Activated CD8-positive, alpha-beta memory T cell treated with anti-CD3 and anti-CD28 coated beads for 36 hours (primary cell): ENCODE measurements around the gene GNB1L. TPM values are rescaled to one million over a fixed set of nuclear protein-coding genes. Genes with fewer than 3 reads are reported as not detected.

Experiments used
- CTCF ChIA-PET: fragments of 350-600 bp; sonication (Branson Sonifier 250); formaldehyde crosslinking; loops from one replicate; lab custom pipeline; 2021; ENCODE audit warnings: antibody characterized with exemption; lab: Charles Lee
- POLR2A ChIA-PET: fragments of 350-600 bp; sonication (Branson Sonifier 250); formaldehyde crosslinking; loops from one replicate; lab custom pipeline; 2021; ENCODE audit warnings: antibody characterized with exemption; lab: Charles Lee
- total RNA-seq, 2 experiments: library from RNA; stranded (reverse); gene quantifications; one replicate each; pipeline ENCODE4 v1.2.3, GENCODE V29; 2021

GNB1L gene
- total RNA-seq, 2 experiments from 2014 or later: 17.1 to 17.3 TPM

DNA sequence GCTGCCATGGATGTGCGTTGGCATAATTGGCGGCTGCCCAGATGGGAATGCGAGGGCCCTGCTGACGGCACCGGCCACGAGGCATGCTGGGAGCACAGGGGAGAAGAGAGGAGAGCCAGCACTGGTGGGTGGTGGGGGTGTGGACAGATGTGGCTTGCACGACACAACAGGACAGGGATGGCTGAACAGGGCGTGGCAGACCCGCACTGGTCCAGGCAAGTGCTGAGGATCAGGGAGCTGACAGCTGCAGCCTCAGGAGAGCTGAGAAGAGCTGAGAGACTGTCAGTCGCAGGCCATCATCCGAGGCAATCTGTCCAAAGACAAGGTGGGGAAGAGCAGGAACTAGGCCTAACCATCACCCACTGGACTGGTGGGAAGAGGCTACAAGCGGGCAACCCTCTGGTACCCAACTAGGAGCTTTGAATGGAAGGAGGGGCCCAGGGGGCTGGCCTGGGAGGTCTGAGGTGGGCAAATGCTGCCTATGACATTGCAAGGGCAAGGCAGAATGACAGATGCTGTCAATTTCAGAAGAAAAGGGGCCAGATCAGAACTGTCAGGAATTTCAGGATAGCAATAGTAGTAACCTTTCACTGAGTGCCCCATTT, 2.4 kb downstream of the GNB1L start:
- ChIA-PET POLR2A (no interaction called here), CTCF (interaction anchor here (1.8 kb wide), 1 partner anchor 20 kb away, joined by 6 read pairs; no protein-coding TSS in a partner anchor)

GRCh38 chr22:19851291-19852176, 3.1 kb downstream of the GNB1L start:
- POLR2A ChIA-PET: no interaction called here
- CTCF ChIA-PET: interaction anchor here (1.7 to 1.8 kb wide), 2 partner anchors 19 to 121 kb away, joined by 6 read pairs; no protein-coding TSS in a partner anchor

DNA sequence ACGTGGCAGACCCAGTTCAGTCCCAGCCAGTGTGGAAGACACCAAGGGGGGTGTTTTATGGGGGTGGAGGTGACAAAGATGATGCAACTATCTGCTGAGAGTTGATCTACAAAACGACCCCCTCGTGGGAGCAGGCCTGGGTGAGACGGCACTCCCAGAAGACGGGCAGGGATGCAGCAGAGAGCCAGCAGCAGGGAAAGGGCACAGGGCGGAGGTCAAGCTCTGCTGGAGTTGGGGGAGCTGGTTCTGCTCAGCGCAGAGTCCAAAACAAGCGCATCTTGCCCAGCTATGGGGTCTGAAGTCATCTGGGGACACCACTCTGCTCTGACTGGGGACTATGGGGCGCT, 3.9 kb downstream of the GNB1L start:
- ChIA-PET CTCF (interaction anchor here (1.7 kb wide), 1 partner anchor 120 kb away, joined by 6 read pairs; no protein-coding TSS in a partner anchor), POLR2A (no interaction called here)

- CTCF ChIA-PET: interaction anchor here (1.6 to 1.7 kb wide), 2 partner anchors 60 to 119 kb away, joined by 4 to 6 read pairs; no protein-coding TSS in a partner anchor
Measured at GRCh38 chr22:19849835-19850762, 4.6 kb downstream of the GNB1L start.

GRCh38 chr22:19848298-19849224, 6.1 kb downstream of the GNB1L start:
- CTCF ChIA-PET: interaction anchor here (0.7 to 1.6 kb wide), 3 partner anchors 16 to 93 kb away, joined by 3 to 4 read pairs (median 4); no protein-coding TSS in a partner anchor
- POLR2A ChIA-PET: interaction anchor here (0.9 to 1.1 kb wide), 2 partner anchors 43 to 118 kb away, joined by 3 read pairs; no protein-coding TSS in a partner anchor

More at GRCh38 chr22:19849835-19850762, 4.6 kb downstream of the GNB1L start:
- POLR2A ChIA-PET: interaction anchor here (0.9 to 1.1 kb wide), 2 partner anchors 42 to 120 kb away, joined by 3 read pairs; no protein-coding TSS in a partner anchor

GRCh38 chr22:19847345-19847632, 7.4 kb downstream of the GNB1L start:
- ChIA-PET POLR2A (no interaction called here), CTCF (no interaction called here)

GRCh38 chr22:19846620-19847344, 7.9 kb downstream of the GNB1L start:
- POLR2A ChIA-PET: no interaction called here
- CTCF ChIA-PET: no interaction called here

DNA sequence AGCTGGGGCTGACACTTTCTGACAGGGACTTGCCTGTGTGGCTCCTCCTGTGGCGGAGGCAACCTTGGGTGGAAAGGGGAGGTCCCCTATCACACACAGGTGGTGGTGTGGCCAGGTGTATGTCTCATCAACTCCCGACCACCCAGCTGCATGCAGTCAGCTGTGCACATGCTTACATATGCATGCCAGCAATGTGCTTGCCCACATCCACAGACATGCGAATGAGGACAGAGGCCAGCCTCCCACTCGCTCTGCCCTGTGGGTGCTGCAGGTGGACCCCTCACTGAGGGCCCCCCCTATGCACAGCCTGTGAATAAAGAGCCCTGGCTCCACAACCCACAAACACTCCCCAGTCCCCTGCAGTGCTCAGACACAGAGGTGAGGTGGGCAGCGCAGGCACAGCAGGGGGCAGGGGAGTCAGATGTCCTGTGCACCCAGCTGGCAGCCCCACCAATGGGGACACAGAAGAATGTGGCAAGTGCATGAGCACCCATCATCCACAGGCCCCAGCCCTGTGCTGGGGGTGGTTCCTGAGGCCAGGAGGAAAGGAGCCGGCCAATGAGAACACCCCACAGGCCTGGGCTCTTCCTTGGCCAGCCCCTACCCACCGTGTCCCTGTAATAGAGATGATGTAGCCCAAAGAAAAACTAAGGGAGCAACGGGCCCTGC, 9.5 kb downstream of the GNB1L start:
- CTCF ChIA-PET: no interaction called here
- POLR2A ChIA-PET: no interaction called here

- ChIA-PET POLR2A (no interaction called here), CTCF (no interaction called here)
Measured at GRCh38 chr22:19844377-19845053, 10.2 kb downstream of the GNB1L start.

DNA sequence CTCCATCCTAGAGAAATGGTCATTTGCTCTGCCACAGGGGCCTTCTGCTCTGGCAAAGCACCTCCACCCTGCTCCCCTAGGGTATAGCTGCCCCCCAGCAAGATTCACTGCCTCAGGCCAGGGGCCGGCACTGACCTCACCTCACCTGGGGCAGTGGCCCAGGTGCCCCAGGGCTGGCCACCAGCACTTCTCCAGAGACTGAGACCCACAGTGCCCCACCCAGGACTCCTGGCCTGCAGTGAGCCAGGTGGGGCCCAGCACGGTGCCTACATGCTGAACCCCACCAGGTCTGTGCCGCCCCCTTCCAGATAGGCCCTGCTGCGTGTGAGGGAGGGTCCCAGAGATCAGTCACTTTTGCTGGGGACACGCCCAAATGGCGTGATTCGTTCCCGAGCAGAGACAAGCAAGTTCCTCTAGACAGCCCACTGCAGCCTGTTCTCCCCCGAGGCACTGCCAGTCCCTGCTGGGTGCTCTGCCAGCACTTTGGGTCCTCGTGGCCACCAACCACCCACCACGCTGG, 10.8 kb downstream of the GNB1L start:
- CTCF ChIA-PET: no interaction called here
- POLR2A ChIA-PET: no interaction called here

DNA sequence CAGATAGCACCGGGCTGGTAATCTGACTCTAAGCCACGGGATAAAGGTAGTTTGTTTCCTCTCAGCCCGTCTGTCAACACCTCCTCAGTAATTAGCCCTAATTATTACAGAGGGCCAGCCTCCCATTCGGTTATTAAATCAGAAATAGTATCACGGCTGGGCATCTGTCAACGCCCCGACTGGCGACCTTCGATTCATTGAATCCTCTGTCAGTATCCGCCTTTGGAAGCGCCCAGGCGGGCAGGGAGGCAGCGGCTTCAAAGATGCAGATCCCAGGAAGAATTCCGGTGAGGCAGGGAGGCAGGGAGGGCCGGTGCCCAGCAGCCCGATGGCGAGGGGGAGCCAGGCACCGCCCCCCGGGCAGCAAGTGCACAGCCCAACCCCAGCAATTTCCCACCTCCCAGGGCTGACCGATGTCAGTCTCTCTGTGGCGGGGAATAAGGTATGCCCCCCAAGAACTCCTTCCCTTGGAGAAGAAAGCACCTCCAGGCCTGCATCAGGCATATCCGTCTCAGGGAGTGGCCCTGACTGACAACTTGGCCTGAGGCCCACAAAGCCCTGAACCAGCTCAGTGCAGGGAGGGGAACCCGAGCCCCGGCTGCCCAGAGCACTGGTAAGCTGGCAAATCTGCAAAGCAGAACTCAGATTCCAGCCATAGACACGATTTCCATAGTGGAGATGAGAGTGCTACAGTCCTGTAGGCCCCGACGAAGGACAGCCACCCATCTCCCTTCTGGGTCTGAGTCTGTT, 11.4 kb downstream of the GNB1L start:
- ChIA-PET CTCF (no interaction called here), POLR2A (no interaction called here)

DNA sequence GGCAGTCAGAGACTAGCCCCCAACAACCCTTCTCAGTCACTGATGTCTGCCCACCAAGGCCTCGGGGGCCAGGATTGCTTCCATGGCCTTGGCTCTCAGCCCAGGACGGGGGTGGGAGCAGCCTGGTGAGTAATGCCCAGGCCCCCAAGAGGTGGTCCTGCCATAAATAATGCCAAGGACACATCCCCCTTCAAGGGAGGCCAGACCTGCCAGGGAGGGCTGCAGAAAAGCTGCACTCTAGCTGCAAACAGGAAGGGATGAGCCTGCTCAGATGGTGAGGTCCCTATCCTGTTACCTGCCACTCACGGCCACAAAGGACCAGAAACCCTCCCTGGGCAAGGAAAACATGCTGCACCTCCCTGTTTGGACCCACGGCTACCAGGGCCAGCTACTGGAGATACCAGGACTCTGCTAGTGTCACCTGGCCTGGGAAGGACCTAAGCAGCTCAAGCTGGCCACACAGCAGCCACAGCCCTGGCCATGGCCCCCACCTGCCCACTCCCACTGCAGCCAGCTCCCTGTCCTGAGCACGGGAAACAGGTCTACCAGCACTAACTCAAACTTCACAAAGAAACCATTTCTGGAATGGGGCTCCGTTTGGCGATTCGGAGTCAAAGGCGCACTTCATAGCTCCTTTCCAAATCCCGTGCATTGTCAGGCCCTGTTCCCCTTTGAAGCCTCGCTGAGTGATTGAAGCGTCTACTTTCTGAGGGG, 12.1 kb downstream of the GNB1L start:
- ChIA-PET CTCF (no interaction called here), POLR2A (no interaction called here)

- ChIA-PET CTCF (no interaction called here), POLR2A (no interaction called here)
Measured at GRCh38 chr22:19841641-19842392, 12.9 kb downstream of the GNB1L start.

- CTCF ChIA-PET: interaction anchor here (0.8 kb wide), 1 partner anchor 69 kb away, joined by 4 read pairs; no protein-coding TSS in a partner anchor
Measured at GRCh38 chr22:19840955-19841640, 13.6 kb downstream of the GNB1L start.

More at GRCh38 chr22:19840955-19841640, 13.6 kb downstream of the GNB1L start:
- POLR2A ChIA-PET: no interaction called here
